GM21723 (cell line): ENCODE data around the gene UCP2.
"Not testable (repeated sequence)": the region's sequence is repeated elsewhere in the genome, so short reads cannot be mapped to it uniquely, and the experiment has no call there.

Experiments
- ATAC-seq: cut with Tn5 transposase; IDR thresholded peaks from one replicate; pipeline ENCODE4 v1.9.1; 2021; ENCODE audit warnings: mild to moderate bottlenecking, moderate library complexity; ENCODE audit not compliant: unreplicated experiment

Gene UCP2

DNA sequence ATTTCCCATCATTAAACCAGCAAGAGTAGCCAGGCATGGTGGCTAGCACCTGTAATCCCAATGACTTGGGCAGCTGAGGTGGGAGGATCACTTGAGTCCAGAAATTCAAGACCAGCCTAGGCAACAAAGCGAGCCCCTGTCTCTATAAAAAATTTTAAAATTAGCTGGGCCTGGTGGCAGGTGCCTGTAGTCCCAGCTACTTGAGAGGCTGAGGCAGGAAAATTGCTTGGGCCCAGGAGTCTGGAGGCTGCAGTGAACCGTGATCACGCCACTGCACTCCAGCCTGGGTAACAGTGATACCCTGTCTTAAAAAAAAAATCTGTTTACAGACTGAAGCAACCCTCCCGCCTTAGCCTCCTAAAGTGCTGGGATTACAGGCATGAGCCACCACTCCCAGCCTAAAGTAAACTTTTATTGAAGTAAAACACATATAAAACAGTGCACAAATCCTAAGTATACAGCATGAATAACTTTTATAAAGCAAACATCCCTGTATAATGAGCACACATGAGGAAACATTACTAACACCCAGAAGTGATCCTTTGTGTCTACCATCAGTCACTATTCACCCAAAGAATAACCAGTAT lies 13.6 kb upstream of the UCP2 start:
- no peak for ATAC-seq

DNA sequence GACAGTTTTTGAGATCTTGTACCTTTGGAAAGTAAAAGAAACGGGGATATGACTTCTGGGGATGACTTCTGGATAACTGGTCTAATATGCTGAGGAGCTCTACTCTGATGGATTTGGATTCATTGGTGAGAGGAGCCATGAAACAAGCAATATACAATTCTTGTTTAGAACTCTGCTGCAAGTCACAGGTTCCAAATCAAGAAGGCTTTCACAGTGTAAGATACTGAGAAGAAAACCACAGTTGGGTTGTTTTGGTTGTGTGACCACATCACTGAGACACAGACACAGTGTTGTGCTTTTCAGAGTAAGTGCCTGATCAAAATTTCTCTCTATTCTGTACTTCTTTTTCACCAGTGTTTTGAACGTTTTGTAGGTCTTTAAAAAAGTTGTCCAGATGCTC lies 13.1 kb upstream of the UCP2 start:
- peak; percentile 51 for ATAC-seq

DNA sequence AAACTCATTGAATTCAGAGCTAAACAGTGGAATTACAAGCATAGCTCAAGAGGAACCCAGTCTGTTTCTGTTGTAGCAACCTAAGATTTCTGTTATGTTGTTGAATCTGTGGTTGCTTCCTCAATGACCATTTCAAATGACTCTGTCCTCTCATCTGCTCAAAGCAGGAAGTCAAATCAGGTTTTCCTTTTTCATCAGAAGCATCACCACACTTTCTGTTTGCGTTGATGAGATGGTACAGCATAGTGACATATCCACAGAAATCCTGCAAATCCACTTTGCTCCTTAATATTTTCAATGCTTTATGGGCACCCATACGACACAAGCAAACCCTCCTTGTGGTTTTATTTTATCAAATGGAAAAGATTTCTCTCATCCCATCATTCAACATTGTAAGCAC lies 12.6 kb upstream of the UCP2 start:
- ATAC-seq, result peak; percentile 52

DNA sequence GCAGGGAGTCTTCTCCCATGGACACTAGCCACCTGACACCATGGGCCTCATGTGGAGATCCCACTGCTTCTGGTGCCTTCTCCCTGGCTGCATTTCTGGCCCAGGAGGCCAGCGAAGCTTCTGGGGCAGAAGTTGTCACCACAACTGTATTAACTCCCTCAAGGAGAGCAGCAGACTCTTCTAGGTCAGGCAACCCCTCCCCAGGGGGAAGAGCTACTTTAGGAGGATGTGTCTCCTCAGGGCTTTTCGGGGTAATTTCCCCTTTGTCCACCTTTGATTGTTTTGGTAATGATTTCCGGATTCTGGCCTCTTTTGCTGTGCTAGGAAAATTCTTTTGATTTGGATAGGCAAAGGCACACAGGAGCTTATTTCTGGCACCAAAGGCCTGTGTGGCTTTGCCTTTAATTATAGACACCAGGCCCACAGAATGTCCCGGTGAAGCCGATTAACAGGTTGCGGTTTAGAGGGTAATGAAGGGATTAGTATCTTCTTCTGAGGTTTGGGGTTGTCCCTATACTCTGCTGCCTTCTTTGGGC lies 8.9 kb upstream of the UCP2 start:
- ATAC-seq, result peak; percentile 37

DNA sequence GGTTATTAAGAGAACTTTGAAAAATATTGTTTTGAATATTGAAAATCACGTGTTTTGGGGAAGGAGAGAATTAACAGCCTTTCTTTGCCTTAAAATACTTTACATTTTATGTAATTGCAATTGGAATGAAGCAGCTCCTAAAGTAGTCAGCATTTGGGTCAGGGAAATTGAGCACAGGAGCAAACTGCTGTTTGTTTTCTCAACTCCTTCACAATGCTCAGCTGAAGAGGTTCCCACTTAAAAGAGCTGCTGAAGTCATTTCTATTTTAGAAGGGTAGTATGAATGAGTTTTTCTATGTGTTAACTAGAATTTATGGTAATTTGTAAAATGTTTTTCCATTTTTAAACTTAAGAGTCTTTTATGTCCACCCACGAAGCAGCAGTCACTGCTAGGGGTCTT lies 8.1 kb upstream of the UCP2 start:
- ATAC-seq, result no peak

DNA sequence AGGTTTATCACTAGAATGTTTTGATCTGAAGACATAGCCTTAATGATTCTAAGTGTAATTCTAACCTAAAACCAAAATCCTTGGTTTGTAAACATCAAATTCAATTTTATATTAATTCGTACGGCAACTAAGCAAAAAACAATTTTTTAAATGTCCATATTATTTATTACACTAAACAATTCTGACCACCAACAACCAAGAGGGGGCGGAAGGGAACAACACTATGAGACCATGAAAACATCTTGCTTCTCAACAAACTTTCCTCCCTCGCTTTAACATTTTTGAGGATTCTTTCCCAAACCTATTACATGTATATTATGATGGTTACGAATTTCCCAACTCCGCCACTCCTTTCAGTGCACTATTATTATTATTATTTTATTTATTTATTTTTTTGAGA lies 6.5 kb upstream of the UCP2 start:
- no peak for ATAC-seq

DNA sequence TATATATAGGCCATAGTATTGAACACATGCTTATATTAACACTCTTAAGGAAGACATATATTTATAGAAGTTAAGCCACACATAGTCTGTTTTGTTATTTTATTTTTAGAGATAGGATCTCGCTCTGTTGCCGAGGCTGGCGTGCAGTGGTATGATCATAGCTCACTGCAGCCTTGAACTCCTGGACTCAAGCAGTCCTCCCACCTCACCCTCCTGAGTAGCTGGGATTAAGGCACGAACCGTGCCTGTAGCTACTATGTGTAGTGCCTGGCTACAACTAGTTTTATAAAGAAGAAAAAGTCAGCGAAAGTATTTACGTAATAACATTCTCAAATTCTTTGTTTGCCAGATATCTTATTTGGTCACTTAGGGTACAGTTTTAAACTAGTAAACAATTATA lies 5.6 kb upstream of the UCP2 start:
- ATAC-seq, result no peak

DNA sequence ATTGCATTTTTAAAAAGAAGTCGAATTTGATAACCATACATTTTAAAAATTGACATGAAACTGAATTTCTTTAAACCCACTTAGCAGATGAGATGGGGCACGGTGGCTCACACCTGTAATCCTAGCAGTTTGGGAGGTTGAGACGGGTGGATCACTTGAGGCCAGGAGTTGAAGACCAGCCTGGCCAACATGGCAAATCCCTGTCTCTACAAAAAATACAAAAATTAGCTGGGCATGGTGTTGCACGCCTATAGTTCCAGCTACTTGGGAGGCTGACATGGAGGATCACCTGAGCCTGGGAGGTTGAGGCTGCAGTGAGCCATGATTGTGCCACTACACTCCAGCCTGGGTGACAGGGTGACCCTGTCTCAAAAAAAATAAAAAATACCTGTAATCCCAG lies 3.0 kb upstream of the UCP2 start:
- not testable (repeated sequence) for ATAC-seq

DNA sequence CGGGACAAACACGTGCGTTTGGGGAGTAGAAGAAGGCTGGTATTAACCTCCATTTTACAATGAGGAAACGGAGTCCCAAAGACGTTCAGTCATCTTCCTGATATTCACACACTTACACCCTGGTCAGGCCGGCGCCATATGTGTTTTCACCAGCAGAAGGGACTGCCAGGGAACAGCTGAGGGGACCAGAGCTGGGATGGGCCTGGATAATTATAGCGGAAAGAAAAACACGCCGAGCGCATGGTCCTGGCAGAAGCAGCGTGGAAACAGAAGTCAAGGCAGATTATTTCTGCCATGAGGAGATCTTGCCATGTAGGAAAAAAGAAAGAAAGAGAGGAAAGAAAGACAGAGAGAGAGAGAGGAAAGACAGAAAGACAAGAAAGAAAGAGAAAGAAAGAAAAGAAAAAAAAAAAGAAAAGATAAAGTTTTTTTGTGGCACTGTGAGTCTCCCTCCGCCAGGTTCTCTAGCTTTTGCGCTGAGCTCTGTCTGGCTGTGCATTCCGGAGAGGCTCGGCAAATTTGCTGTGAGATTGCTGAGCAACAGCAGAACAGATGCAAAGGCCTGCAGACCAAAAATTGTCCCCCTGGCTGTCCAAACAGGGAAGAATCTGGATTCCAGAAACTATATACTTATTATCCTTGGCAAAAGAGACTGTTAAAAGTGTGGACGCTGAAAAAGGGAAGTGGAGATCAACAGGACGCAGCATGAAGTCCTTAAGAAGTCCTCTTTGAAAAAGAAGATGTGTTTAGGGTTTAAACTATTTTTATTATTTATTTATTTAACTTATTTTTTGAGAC lies 1.3 kb upstream of the UCP2 start:
- no peak for ATAC-seq

DNA sequence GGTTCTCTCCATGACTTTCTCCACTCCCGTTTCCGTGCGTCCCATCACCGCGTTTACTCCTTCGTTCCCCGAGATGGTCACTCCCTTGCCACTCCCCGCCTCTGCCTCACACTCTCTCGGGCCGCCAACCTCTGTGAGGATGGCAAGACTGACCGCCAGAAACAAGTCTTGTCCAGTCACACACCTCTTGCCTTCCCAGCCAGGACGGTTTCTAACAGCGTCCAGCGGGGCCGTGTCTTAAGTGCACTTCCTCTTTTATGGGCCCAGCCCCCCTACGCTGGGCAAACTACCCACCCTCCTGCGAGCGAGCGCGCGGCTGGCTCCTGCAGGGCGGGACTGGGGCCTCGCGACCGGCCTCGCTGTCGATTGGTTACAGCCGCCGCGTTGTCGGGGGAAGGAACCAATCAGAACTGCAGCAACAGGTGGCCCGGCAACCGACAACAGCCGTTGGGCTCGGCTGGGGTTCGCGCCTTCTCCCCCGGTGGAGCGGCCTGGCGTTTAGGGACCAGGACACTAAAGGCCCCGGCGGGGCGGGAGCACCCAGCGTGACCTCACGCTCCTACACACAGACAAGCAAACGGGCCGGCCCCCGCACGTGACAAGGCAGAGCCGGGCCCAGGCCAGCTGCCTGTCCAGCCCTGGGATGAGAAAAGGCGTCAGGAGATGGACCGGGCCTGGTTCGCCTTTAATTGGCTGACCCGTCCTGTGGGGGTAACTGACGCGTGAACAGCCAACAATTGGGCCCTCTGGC lies 522 bp upstream of the UCP2 start:
- ATAC-seq, result peak; percentile 72

DNA sequence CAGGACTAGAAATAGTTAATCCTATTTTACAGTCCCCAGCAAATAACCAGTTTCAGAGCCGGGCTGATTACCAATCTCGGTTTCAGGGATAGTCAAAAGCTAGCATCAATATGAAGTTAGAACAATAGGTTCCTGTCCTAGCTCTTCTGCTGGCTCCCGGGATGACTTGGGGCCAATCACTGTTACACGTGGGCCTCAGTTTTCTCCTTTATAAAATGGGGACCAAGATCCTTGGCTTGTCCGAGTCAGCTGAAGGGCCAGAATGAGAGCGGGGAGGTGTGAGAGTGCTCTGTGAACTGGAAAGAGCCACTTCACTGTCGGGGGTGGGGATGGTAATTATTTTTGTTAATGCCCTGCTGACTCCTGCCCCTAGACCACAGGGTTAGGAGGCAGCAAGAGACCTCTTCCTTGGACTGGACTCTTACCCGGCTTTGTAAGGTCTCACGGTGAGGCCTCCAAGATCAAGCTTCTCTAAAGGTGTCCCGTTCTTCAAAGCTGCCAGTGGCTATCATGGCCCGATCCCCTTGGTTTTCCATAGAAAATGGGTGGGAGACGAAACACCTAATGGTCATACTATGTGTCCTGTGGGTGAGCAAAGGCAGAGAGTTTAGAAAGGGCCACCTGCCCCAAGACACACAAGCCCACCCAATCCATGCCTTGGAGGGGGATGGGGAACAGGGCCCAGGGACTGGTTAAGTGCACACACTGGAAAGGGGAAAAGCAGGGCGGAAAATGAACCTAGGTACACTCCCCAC lies 1.4 kb downstream of the UCP2 start:
- ATAC-seq, result no peak

DNA sequence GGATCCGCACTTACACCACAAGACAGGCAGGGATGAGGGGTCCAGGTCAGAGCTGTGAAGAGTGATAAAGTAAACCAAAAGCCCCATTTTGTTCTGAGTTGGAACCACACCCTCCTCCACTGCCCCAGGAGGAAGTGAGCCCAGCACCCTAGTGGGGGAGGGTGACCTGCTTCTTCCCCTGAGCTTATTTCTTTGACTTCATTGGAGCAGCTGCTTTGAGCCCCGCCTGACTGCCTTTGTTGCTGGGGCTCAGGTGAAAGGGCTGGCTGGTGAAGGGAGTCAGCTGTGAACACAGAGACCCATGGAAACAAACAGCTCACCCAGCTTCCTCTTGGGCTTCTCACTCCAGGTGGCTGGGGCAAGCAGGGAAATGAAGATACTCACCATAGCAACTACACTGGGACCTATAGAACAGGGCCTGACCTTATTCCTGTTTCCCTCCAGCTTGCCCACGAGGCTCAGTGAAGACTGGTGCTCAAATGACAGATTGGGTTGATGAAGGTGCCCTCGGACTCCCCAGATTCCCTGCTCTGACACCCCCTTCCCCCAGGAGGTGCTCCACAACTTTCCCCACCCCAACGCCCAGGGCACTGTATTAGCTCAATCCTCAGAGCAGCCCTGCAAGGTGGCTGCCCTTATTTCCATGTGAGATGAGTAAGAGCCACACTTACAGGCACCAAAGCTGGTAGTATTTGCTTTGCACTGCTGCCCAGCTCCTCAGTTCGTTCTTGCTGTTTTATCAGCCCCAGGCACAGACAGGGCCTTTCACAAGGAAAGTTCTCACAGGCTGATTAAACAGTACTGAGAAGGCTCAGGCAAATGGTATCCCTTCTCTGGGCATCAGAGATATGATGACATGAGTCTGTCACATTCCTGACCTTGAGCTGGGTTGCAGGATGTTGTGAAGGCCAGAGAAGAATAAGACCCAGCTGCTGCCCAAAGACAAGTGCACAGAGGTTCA lies 2.4 kb downstream of the UCP2 start:
- peak; percentile 49 for ATAC-seq

DNA sequence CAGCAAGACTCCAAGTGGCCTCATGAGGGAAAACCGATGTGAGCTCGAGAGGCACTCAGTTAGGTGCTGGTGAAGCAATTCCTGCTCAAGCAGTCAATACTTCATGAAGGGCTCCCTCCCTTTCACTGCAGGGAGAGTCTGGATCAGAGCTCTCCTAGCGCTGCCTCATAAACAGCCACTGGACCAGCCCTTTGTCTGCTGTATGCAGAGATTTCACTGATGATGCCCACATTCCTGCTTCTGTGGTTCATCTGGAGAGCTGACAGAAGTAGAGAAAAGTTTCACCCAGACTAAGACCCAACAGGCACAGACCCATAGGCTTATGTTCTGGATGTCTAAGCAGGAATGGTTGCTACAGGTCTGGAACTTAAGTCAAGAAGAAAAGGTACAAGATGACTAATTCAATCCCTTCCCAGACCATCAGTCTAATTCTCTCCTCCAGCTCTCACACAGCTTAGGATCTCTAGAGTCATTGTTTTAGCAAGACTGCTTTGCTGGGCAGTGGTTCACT lies 4.0 kb downstream of the UCP2 start:
- ATAC-seq, result no peak

DNA sequence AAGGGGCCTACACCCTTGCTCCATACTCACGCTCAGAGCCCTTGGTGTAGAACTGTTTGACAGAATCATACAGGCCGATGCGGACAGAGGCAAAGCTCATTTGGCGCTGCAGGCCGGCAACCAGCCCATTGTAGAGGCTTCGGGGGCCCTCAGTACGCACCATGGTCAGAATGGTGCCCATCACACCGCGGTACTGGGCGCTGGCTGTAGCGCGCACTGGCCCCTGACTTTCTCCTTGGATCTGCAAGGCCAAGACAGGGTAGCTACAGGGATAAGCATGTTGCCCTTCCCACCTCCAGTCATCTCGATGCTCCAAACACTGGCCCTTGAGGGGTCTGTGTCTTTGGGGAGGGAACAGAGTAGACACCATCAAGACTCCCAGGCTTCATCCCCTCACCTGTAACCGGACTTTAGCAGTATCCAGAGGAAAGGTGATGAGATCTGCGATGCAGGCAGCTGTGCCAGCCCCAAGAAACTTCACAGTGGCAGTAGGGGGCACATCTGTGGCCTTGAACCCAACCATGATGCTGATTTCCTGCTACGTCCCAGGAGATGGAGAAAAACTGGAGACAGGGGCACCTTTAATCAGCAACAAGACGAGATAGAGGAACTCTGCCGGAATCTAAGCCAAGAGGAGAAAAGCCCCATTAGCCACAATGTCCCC lies 4.7 kb downstream of the UCP2 start:
- no peak for ATAC-seq

DNA sequence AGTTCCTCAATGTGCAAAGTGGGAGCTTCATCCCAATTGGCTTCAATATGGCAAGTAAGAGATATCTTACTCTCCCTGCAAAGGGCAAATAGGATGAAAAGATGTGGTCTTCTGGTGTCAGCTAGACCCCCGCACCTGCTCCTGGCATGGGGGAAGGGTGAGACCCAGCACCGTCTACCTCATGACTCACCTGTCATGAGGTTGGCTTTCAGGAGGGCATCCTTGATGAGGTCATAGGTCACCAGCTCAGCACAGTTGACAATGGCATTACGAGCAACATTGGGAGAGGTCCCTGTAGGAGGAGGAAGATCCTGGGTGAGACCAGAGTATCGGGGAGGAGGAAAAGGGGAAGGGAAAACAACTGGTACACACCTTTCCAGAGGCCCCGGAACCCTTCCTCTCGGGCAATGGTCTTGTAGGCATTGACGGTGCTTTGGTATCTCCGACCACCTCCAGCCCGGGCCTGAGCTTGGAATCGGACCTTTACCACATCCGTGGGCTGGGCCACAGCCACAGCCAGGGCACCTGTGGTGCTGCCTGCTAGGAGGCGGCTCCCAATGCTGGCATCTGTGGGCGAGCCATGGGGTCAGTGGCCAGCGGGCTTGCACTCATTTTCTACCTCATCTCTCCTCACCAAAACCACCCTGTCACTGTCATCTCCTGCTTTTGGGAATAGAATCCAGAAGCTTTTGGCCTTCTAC lies 6.0 kb downstream of the UCP2 start:
- no peak for ATAC-seq

DNA sequence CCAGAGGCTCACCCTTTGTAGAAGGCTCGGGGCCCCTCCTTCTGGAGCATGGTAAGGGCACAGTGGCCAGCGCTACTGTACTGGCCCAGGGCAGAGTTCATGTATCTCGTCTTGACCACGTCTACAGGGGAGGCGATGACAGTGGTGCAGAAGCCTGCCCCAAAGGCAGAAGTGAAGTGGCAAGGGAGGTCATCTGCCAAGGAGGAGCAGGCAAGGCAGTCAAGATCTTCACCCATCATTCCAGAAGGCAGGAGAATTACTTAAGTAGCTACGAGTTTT lies 7.2 kb downstream of the UCP2 start:
- no peak for ATAC-seq

DNA sequence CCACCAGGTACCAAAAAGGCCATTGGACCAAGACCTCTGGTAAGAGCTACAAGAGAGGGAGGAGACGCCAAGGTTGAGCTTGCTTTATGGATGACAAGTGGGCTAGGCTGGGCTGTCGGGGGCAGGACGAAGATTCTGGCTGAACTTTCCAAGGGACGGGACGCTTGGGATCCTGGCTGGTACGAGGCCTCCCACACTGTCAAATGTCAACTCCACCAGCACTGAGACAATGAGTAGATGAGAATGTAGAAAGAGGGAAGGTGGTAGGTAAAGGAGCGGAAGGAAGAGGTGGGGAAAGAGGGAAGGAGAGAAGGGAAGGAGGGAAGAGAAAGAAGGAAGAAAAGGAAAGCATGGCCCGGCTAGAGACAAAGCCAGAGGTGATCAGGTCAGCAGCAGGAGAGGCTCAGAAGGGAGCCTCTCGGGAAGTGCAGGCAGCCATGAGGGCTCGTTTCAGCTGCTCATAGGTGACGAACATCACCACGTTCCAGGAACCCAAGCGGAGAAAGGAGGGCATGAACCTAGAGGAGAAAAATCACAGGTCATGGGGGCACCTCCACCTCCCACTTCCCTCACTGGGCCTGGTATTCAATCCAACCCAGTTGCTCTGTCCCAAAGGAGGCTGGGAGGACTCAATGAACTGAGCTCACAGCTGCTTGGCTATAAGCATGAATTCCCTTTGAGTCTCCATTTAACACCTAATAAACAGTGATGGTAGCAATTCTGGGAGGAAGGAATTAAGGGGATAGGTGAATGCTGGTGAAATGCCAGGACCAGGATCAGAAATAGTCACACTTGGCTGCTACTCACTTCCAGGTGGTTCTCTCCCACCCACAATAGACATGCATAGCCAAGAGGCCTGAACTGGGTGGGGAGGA lies 7.8 kb downstream of the UCP2 start:
- no peak for ATAC-seq
